SK-MEL-5 (cell line): ENCODE measurements around the gene TMEM270. TPM values are rescaled to one million over a fixed set of nuclear protein-coding genes. Genes with fewer than 3 reads are reported as not detected.

Experiments used
- DNase-seq: peaks from one replicate; pipeline ENCODE4 v3.0.0-alpha.2; 2016; ENCODE audit warnings: low read depth, low spot score
- in situ Hi-C: cut with HindIII; loops from 2 replicates; pipeline ENCODE4 v1.10.0; 2016; ENCODE audit warnings: low sequenced_read_pairs, high pct_unique_total_duplicates, low pct_unique_long_range_greater_than_20kb
- total RNA-seq: library from RNA; depleted of rRNA; stranded (reverse); fragments of >200 nt; shearing (Covaris generic); gene quantifications from 2 replicates; pipeline ENCODE4 v1.2.3, GENCODE V29; 2014; rRNA removed

TMEM270 gene
- total RNA-seq, 1 experiment from 2014 or later: not detected

DNA sequence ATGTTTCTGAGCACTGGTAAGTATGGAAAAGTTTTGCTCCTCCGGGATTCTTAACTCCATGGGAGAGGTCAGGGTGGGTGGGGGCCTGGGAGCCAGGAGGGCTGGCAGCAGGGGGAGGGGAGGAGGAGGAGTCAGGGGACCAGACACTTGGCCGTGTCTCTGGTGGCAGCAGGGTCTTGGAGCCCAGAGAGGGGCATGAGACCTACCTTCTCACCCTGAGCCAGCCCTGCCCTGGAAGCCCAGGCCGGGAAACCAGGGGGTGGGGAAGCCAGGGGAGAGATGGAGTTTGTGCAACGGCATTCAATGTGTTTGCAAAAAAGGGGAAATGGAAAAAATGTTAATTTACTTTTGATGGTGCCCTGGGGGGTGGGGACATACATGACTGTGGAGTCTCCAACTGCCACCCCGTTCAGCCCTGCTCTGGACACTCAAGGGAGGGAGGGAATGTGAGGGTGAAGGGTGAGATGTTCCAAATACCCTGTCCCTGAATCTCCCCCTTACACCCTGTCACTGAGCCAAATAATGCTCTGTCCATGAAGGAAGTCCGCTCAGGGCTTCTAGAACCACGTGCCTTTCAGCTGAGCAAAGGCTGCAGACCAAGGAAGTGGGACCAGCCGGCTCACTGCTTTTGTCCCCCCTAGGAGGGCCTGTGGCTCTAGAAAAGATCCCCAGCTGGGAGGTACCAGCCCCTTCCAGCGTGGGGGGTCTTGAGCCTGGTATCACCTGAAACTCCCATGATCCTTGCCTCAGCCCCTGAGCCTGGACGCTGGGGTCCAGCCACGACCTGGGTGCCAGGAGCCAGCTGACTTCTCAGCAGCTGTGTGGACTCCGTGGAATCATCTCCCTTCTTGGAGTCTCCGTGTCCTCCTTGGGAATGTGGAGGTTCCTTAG, 48.3 kb downstream of the TMEM270 start:
- in situ Hi-C loops: no loop called here
- peak; percentile 38 for DNase-seq

DNA sequence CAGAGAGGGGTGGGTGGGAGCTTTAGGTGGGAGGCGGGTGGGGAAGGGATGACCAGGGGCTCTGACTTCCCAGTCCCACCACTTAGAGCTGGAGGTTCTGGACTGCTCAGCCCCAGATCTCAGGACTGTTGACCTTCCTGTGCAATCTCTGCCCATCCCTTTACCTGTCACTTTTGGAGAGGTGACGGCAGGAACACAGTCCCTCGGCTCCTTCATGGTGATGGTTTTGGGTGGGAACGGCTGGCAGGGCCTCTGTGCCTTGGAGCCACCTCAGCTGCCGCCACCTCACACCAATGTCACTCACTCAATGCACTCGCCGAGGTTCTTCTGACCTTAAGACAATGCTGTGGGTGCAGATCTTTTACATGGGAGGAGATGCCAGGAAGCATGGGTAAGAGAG, 49.0 kb downstream of the TMEM270 start:
- no peak for DNase-seq
- in situ Hi-C loops: no loop called here

DNA sequence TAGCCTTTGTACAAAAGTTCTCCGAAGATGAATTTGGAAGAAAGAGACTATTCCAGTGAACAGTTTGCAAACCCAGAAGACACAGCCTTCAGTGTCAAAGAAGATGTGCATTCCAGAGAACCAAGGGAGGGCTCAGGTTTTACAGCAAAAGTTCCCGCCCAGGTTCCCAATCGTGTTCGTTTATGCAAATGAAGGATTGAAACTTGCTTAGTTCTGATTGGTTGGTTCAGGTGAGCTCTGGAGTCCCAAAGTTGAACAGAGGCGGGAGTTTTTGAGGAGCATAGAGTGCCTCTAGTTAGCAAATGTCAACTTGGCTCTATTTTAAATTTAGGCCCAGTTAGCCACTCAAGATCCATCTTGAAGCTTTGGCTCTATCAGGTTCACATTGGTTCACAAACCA, 51.3 kb downstream of the TMEM270 start:
- in situ Hi-C loops: no loop called here
- DNase-seq: no peak

Other genes starting within 250 kb of the TMEM270 start
- gene MLXIPL, start 236.6 kb upstream of the TMEM270 start, total RNA-seq: 0.03 TPM in 1 of 2 replicates, not detected in the other
- 4.3 and 4.6 TPM in 2 replicates for gene VPS37D, start 193.3 kb upstream of the TMEM270 start, total RNA-seq
- 4.3 and 4.5 TPM in 2 replicates for gene DNAJC30, start 177.7 kb upstream of the TMEM270 start, total RNA-seq
- gene BUD23, start 177.6 kb upstream of the TMEM270 start, total RNA-seq: 142 and 181 TPM in 2 replicates
- gene STX1A, start 141.5 kb upstream of the TMEM270 start, total RNA-seq: 6.7 and 7.0 TPM in 2 replicates
- gene ABHD11, start 122.4 kb upstream of the TMEM270 start, total RNA-seq: 27.5 and 31.8 TPM in 2 replicates
- not detected in 2 replicates for gene CLDN3, start 90.9 kb upstream of the TMEM270 start, total RNA-seq
- gene CLDN4, start 30.2 kb upstream of the TMEM270 start, total RNA-seq: not detected in 2 replicates
- 1.8 and 2.8 TPM in 2 replicates for gene METTL27, start 18.6 kb upstream of the TMEM270 start, total RNA-seq
- gene ELN, start 167.0 kb downstream of the TMEM270 start, total RNA-seq: not detected in 2 replicates
- gene LIMK1, start 222.6 kb downstream of the TMEM270 start, total RNA-seq: 26.4 and 28.8 TPM in 2 replicates